DND-41 (cell line): Measurements from ENCODE around the gene NFATC2.

ENCODE experiments used
- ATAC-seq: fragments of 200-7000 bp; cut with Tn5 transposase; 3 replicates; pipeline ENCODE4 v1.9.1; 2021; ENCODE audit warnings: low read depth; ENCODE audit not compliant: insufficient read depth
- DNase-seq: peaks from one replicate; pipeline ENCODE4 v3.0.0-alpha.2; 2020
- H2AFZ ChIP-seq: 2 replicates; pipeline ENCODE4 v1.6.0; 2012; ENCODE audit warnings: low read depth, low read length
- H3K27ac ChIP-seq: 2 replicates; pipeline ENCODE4 v1.5.1; 2012; ENCODE audit warnings: low read length, inconsistent platforms
- H3K27me3 ChIP-seq: fragments of 200-600 bp; sonication (generic); 2 replicates; pipeline ENCODE4 v1.6.0; 2012; ENCODE audit warnings: low read length, mild to moderate bottlenecking, inconsistent platforms; ENCODE audit not compliant: insufficient read depth, poor library complexity
- H3K36me3 ChIP-seq: 2 replicates; pipeline ENCODE4 v1.5.1; 2012; ENCODE audit warnings: low read length, inconsistent platforms; ENCODE audit not compliant: insufficient read depth
- H3K4me1 ChIP-seq: 2 replicates; pipeline ENCODE4 v1.5.1; 2012; ENCODE audit warnings: mild to moderate bottlenecking, low read length; ENCODE audit not compliant: insufficient read depth
- H3K4me2 ChIP-seq: 2 replicates; pipeline ENCODE4 v1.6.0; 2012; ENCODE audit warnings: mild to moderate bottlenecking, moderate library complexity, low read length, inconsistent platforms; ENCODE audit not compliant: insufficient read depth
- H3K4me3 ChIP-seq, 2 experiments: fragments of 200-600 bp in 1 of 2; shearing (Covaris generic) in 1 of 2; 2 replicates each; pipeline ENCODE4 v1.5.1; 2012 to 2016; ENCODE audit warnings: inconsistent platforms in 2 of 2, low read length in 2 of 2, mild to moderate bottlenecking in 2 of 2, low read depth in 1 of 2, moderate library complexity in 1 of 2
- H3K79me2 ChIP-seq: 2 replicates; pipeline ENCODE4 v1.6.0; 2012; ENCODE audit warnings: low read length, inconsistent platforms; ENCODE audit not compliant: insufficient read depth
- H3K9ac ChIP-seq: 2 replicates; pipeline ENCODE4 v1.6.0; 2012; ENCODE audit warnings: low read depth, mild to moderate bottlenecking, inconsistent platforms, low read length, moderate library complexity
- H3K9me3 ChIP-seq: 2 replicates; pipeline ENCODE4 v1.5.1; 2012; ENCODE audit warnings: low read length, moderate library complexity, mild to moderate bottlenecking, inconsistent platforms; ENCODE audit not compliant: insufficient read depth, severe bottlenecking
- H4K20me1 ChIP-seq: 2 replicates; pipeline ENCODE4 v1.6.0; 2012; ENCODE audit warnings: low read length; ENCODE audit not compliant: insufficient read depth
- CTCF ChIP-seq: IDR thresholded peaks from 2 replicates; pipeline ENCODE4 v1.5.1; 2012; ENCODE audit warnings: borderline replicate concordance, low read length, moderate library complexity, mild to moderate bottlenecking; ENCODE audit not compliant: poor library complexity, severe bottlenecking; ENCODE audit errors: extremely low read depth
- EZH2 ChIP-seq: IDR thresholded peaks from 3 replicates; pipeline ENCODE4 v1.6.1; 2012; ENCODE audit warnings: borderline replicate concordance, low read depth, mild to moderate bottlenecking, moderate library complexity, low read length, inconsistent platforms; ENCODE audit not compliant: severe bottlenecking

NFATC2 gene

GRCh38 chr20:51363378-51363777 is 179.1 kb downstream of the NFATC2 start:
- no peaks in the 10 kb centered on the region for H4K20me1 ChIP-seq
- TF ChIP-seq CTCF = no peak
- TF ChIP-seq EZH2 = no peak
- H3K36me3 ChIP-seq = no peaks in the 10 kb centered on the region
- H3K4me3 ChIP-seq = no peak overlapping the region
- H3K79me2 ChIP-seq = no peaks in the 10 kb centered on the region
- peaks cover 10% of the 10 kb centered on the region for H3K9me3 ChIP-seq
- H3K27me3 ChIP-seq = no peaks in the 10 kb centered on the region
- DNase-seq (no peak), ATAC-seq (no peak)
- no peaks in the 10 kb centered on the region for H3K4me1 ChIP-seq
- no peak overlapping the region for H2AFZ ChIP-seq
- H3K4me2 ChIP-seq = no peak overlapping the region
- no peak overlapping the region for H3K27ac ChIP-seq
- no peak overlapping the region for H3K9ac ChIP-seq

GRCh38 chr20:51362254-51362653 is 180.3 kb downstream of the NFATC2 start:
- Histone ChIP-seq H2AFZ (no peak overlapping the region), H3K27ac (no peak overlapping the region), H3K4me2 (no peak overlapping the region), H3K9ac (no peak overlapping the region), H3K79me2 (no peaks in the 10 kb centered on the region), H3K4me3 (no peak overlapping the region), H3K36me3 (no peaks in the 10 kb centered on the region), H4K20me1 (no peaks in the 10 kb centered on the region), H3K27me3 (no peaks in the 10 kb centered on the region), H3K4me1 (no peaks in the 10 kb centered on the region), H3K9me3 (peaks cover 10% of the 10 kb centered on the region)
- ATAC-seq = no peak
- TF ChIP-seq CTCF (no peak), EZH2 (no peak)
- no peak for DNase-seq

DNA sequence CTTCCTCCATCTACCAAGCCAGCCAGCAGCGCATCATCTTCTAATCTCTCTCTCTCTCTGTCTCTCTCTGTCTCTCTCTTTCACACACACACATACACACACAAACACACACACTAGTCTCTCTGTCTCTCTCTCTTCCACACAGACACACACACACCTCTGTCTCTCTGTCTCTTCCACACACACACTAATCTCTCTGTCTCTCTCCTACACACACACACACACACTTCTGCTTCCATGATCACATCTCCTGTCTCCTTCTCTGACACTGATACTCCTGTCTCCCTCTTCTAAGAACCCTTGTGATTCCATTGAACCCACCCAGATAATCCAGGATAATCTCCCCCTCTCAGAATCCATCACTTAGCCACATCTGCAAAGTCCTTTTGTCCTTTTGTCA is 181.3 kb downstream of the NFATC2 start:
- Histone ChIP-seq H3K9me3 (peaks cover 10% of the 10 kb centered on the region), H3K79me2 (no peaks in the 10 kb centered on the region), H3K4me3 (no peak overlapping the region), H3K4me1 (no peaks in the 10 kb centered on the region), H3K9ac (no peak overlapping the region), H3K36me3 (no peaks in the 10 kb centered on the region), H3K4me2 (no peak overlapping the region), H2AFZ (no peak overlapping the region), H3K27ac (no peak overlapping the region), H3K27me3 (no peaks in the 10 kb centered on the region), H4K20me1 (no peaks in the 10 kb centered on the region)
- DNase-seq = no peak
- TF ChIP-seq CTCF (no peak), EZH2 (no peak)
- ATAC-seq = no peak

GRCh38 chr20:51360451-51361201 is 181.9 kb downstream of the NFATC2 start:
- no peaks in the 10 kb centered on the region for H3K27me3 ChIP-seq
- H3K4me1 ChIP-seq = no peaks in the 10 kb centered on the region
- H3K9ac ChIP-seq = no peak overlapping the region
- no peak overlapping the region for H2AFZ ChIP-seq
- no peaks in the 10 kb centered on the region for H3K79me2 ChIP-seq
- no peak for DNase-seq
- H3K4me3 ChIP-seq = no peak overlapping the region
- TF ChIP-seq CTCF (no peak), EZH2 (no peak)
- ATAC-seq = no peak
- H3K9me3 ChIP-seq = peaks cover 10% of the 10 kb centered on the region
- H3K27ac ChIP-seq = no peak overlapping the region
- H4K20me1 ChIP-seq = no peaks in the 10 kb centered on the region
- no peaks in the 10 kb centered on the region for H3K36me3 ChIP-seq
- H3K4me2 ChIP-seq = no peak overlapping the region
